Measurements from ENCODE around the gene THRSP.

- no peak for TF ChIP-seq CTCF (IDR thresholded peaks at IDR 0.05)
- no peak for TF ChIP-seq POLR2A (IDR thresholded peaks at IDR 0.05)
Measured at GRCh38 chr11:78062671-78063070, 990 bp upstream of the THRSP start.
